Kasumi-1 (cell line): ENCODE results near the gene NAPEPLD.
"Not testable (repeated sequence)": the region's sequence is repeated elsewhere in the genome, so short reads cannot be mapped to it uniquely, and the experiment has no call there.

Experiments used
- DNase-seq, 2 experiments: peaks; one replicate each; lab custom pipeline; 2025; lab: John Stamatoyannopoulos, UW

NAPEPLD gene

DNA sequence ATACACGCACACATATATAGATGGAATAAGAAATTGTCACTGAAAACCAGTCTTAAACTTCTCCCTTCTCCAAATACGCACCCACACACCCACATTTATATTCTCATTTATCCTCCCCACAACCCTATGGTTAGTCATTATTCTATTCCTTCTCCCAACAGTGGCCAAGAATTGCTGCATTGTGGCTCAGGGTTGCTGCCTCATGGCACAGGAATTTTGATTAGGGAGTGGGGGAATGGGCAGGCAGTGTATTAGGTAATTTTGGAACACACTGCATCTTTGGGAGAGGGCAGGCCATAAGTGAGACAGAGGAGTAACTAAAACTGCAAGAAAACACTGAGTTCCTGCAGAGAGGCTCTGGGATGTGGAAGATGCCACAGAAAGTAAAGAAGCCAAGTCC is 35.7 kb downstream of the NAPEPLD start:
- DNase-seq, result no peak

- not testable (repeated sequence) for DNase-seq
Observed at GRCh38 chr7:103106703-103107070, 42.2 kb downstream of the NAPEPLD start.

- DNase-seq, result no peak
Observed at GRCh38 chr7:103106005-103106702, 42.7 kb downstream of the NAPEPLD start.

DNA sequence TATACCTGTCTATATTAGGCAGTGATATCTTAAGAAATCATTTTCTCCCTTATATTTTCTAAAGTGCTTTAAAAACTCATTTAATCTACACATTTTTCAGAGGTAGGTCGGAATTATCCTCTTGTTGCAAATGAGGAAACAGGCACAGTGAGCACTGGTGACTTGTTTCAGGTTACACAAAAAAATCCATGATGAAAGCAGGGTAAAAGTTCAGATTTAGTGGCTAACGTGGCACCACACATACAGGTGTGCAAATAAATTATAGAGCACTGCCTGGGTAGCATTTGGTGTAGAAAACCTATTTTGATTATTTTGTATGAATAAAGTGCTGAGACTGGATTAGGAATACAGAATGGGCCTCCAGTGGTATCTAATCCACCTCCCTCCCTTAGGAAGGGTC is 47.4 kb downstream of the NAPEPLD start:
- no peak for DNase-seq

GRCh38 chr7:103100348-103100747 is 48.6 kb downstream of the NAPEPLD start:
- DNase-seq, result no peak

GRCh38 chr7:103097041-103097440 is 51.9 kb downstream of the NAPEPLD start:
- DNase-seq, result no peak

GRCh38 chr7:103095558-103095957 is 53.3 kb downstream of the NAPEPLD start:
- not testable (repeated sequence) for DNase-seq

DNA sequence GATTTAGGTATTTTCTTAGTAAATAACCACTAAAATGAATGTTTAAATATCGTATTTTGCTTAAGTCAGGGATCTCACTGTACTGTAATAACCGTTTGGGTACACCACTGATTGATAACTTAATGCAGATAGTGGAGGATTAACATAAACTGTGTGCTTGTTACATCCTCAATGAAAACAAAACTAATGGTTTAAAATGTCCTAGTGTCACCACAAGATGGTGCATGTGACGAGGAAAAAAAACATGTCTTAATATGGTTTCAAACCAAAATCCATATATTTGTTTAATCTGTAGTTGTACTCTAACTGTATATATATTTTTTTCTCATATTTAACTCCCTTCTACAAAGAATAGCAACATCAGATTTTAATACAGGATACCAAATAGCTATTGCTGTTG is 54.8 kb downstream of the NAPEPLD start:
- peak in 1 of 2 experiments; percentile 18 for DNase-seq

- DNase-seq, result no peak
Observed at GRCh38 chr7:103093429-103093828, 55.5 kb downstream of the NAPEPLD start.

GRCh38 chr7:103092321-103092720 is 56.6 kb downstream of the NAPEPLD start:
- not testable (repeated sequence) for DNase-seq

- no peak for DNase-seq
Observed at GRCh38 chr7:103083210-103083609, 65.7 kb downstream of the NAPEPLD start.

DNA sequence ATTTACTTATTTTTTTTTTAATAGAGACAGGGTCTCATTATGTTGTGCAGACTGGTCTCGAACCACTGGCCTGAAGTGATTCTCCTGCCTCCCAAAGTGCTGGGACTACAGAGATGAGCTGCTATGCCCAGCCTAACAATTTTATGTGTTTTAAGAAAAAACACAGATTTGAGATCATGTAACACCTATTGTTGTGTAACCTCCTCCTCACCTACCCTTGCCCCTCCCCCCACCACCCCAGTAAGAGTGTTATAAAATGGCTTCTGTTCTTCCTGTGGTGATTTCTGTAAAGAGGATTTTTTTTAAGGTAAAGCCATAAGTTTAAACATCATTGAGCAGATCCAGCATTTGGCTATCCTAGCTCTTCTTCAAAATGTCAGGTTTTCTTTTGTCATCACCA is 66.4 kb downstream of the NAPEPLD start:
- DNase-seq, result no peak

GRCh38 chr7:103080923-103081322 is 68.0 kb downstream of the NAPEPLD start:
- DNase-seq, result no peak

DNA sequence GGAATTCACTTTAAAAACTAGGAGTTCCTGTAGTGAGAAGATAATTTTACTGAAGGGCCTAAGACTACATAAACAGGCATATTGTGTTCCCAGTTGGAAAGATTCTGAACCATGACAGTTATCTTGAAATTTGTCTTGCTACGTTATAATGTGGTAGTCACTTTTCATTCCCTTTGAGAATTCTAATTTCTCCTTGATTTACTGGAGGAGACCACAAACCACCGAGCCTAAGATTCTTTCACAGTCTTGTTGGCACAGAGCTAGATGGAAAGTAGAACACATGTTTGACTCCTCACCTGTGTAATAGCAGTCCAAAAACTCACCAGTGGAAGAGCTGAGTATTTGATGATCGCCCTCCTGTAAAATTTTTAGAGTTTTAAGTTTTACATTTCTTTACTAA is 69.1 kb downstream of the NAPEPLD start:
- no peak for DNase-seq

DNA sequence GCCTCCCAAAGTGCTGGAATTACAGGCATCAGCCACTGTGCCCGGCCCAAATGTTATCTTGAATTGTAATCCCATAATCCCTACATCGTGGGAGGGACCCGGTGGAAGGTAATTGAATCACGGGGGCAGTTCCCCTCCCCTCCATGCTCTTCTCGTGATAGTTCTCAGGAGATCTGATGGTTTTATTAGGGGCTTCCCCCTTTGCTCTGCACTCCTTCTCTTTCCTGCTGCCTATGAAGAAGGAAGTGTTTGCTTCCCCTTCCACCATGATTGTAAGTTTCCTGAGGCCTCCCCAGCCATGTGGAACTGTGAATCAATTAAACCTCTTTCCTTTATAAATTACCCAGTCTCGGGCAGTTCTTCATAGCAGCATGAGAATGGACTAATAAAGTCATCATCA is 70.7 kb downstream of the NAPEPLD start:
- peak; percentile 45 to 57 for DNase-seq

GRCh38 chr7:103077318-103077717 is 71.6 kb downstream of the NAPEPLD start:
- DNase-seq, result no peak

- DNase-seq, result no peak
Observed at GRCh38 chr7:103076764-103077163, 72.1 kb downstream of the NAPEPLD start.

GRCh38 chr7:103075337-103075918 is 73.5 kb downstream of the NAPEPLD start:
- DNase-seq, result peak; percentile 33 to 41

DNA sequence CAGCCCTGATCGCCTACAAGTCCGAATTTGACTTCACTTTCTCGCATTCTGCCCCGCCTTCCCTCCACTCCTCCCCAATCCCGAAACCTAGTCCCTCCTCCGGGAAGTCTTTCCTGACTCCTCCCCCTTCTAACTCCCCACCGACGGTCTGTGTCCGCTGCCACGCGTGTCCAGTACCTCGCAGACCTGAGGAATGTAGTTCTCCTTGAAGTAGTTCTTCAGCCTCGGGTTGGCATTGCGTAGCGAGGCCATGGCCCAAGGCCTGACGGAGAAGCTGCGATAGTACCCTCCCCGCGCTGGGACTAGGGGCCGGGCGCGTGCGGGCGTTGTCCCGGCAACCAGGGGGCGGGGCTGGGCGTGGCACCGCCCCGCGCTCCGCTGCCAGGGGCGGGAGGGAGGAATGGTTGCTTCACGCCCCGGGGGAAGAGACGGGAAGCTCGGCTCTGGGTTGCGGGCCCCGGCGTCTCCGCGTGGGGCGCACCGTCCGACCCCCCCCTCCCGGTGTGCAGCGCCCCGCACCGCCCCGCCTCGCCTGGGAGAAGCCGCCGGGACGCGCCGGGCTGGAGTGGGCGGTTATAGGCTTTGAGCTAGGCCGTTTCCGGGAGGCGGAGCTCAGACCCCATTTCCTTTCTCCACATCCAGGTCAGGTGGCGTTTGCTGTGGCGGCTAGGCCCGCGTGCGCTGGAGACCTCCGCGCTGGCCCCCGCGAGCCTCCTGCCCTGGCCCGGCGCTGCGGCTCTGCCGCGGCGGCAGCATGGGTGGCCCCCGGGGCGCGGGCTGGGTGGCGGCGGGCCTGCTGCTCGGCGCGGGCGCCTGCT is 74.2 kb downstream of the NAPEPLD start, which contains the start of the genes ARMC10 and FBXL13:
TSS of gene ARMC10 (plus strand) at position 622 of the 818 bp plus-strand sequence. CDS start at position 755, 133 bp downstream.
TSS of gene FBXL13 (minus strand) at position 278 of the 818 bp plus-strand sequence.
- DNase-seq, result peak; percentile 88 to 93

DNA sequence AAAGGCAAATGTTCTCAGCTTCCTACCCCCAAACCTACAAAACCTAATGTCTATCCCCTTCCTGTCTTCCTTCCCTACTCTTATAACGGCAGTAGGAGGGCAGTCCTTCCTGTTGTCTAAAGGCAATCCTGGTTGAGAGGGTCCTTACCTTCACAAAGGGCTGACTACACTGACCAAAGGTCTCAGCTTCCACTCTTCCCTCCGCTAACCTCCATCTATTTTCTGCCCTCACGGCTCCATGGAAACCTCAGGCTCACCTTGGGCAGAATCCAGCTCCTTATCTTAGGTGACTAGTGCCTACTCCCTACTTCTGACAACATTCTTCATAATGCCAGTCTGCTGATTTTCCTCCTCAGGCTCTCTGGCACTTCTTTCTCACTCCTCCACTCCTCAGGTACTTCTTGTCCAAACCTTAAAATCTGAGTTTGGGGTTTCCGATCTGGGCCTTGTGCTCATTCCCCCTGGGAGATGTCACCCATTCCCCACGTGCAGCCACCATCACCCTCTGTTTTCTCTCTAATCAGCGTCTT is 74.8 kb downstream of the NAPEPLD start:
- DNase-seq, result peak in 1 of 2 experiments; percentile 56

DNA sequence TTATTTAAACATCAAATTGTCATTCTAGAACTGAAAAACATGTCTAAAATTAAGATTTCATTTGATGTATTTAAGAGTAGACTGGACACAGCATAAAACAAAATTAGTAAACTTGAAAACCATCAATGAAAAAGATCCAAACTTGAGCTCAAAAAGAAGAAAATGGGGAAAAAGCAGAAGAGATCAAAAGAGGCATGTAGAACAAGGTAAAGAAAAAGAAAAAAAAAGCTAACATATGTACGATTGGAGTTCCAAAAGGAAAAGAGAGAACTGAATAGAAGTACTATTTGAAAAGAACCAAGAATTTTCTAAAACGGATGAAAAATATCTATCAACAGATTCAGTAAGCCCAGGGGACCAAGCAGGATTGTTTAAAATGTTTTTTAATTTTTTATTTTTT is 77.9 kb downstream of the NAPEPLD start:
- no peak for DNase-seq
